Vagina (tissue), 2 donors: ENCODE measurements around the gene HOXD3.

Experiments
- POLR2AphosphoS5 ChIP-seq, 2 donors: sonication (generic); formaldehyde crosslinking; IDR thresholded peaks; one replicate each; pipeline ENCODE4 v1.9.0; 2017; ENCODE audit warnings: antibody characterized with exemption in 2 of 2, mild to moderate bottlenecking in 2 of 2, low read depth in 1 of 2; ENCODE audit not compliant: insufficient read depth in 1 of 2
- TF ChIP-seq, protein P1 (sequence below), 3 experiments: fragments of 450-650 bp in 2 of 3; fragments of 200-600 bp in 1 of 3; sonication (generic) in 1 of 3; IDR thresholded peaks; one replicate each; pipeline ENCODE4 v1.5.1; 2017 to 2019; ENCODE audit warnings: antibody characterized with exemption in 3 of 3, mild to moderate bottlenecking in 2 of 3, moderate library complexity in 2 of 3

DNA sequence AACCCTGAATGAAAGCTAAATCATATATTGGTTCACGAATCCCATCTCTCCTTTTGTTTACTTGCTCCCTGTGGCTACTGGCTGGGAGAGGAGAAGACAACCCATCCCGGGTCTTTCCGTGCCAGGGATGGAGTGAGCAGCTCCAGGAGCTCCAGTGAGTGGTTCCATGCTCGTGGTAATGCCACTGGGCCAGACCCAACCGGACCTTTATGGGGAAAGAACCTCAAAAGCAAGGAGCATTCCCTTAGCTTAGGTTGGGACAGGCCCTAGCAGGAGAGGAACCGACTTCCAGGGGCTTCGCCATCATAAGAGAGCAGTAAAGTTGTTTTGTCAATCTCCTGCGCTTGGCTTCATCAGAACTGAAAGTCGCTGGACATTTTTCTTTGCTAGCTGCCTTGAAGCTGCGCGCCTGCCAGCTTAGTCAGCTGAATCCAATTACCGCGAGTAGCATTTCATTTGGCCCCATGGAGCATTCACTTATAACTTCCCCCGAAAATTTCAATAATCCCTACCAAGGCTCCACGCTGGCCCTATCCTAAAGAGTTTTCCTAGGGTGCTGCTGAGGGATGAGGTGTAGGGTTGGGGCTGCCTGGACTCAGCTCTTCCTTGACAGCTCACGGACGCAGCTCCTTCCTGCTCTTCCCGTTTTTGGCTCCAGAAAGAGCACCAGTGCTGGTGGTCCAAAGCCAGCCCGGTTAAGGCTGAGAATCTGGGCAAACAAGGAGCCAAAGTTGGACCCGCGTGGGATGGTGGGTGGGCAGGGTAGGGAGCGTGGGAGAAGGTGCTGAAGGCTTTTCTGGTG is 4.9 kb downstream of the HOXD3 start:
- TF ChIP-seq, protein P1, sequence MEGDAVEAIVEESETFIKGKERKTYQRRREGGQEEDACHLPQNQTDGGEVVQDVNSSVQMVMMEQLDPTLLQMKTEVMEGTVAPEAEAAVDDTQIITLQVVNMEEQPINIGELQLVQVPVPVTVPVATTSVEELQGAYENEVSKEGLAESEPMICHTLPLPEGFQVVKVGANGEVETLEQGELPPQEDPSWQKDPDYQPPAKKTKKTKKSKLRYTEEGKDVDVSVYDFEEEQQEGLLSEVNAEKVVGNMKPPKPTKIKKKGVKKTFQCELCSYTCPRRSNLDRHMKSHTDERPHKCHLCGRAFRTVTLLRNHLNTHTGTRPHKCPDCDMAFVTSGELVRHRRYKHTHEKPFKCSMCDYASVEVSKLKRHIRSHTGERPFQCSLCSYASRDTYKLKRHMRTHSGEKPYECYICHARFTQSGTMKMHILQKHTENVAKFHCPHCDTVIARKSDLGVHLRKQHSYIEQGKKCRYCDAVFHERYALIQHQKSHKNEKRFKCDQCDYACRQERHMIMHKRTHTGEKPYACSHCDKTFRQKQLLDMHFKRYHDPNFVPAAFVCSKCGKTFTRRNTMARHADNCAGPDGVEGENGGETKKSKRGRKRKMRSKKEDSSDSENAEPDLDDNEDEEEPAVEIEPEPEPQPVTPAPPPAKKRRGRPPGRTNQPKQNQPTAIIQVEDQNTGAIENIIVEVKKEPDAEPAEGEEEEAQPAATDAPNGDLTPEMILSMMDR (IDR thresholded peaks at IDR 0.05), result no peak
- no peak for TF ChIP-seq POLR2AphosphoS5 (IDR thresholded peaks at IDR 0.05; ENCODE audit: insufficient read depth in 1 of 2, low read depth in 1 of 2)
